Sigmoid colon (tissue), 7 donors: Measurements from ENCODE around the gene VPS18. TPM values are rescaled to one million over a fixed set of nuclear protein-coding genes. Genes with fewer than 3 reads are reported as not detected.

Experiments used
- DNase-seq: peaks from one replicate; pipeline ENCODE4 v3.0.0-alpha.2; 2019
- H3K27ac ChIP-seq, 4 donors: fragments of 200-600 bp; sonication (generic); one replicate each; pipeline ENCODE4 v1.5.1; 2016 to 2019; ENCODE audit warnings: mild to moderate bottlenecking in 1 of 4
- H3K27me3 ChIP-seq, 3 donors: fragments of 200-600 bp; sonication (generic); one replicate each; pipeline ENCODE4 v1.5.1; 2019; ENCODE audit warnings: mild to moderate bottlenecking in 1 of 3
- H3K36me3 ChIP-seq, 4 donors: fragments of 200-600 bp; sonication (generic); one replicate each; pipeline ENCODE4 v1.5.1; 2016 to 2019
- H3K4me1 ChIP-seq, 4 donors: fragments of 200-600 bp; sonication (generic); one replicate each; pipeline ENCODE4 v1.5.1; 2017 to 2019
- H3K4me3 ChIP-seq, 4 donors: fragments of 200-600 bp; sonication (generic); one replicate each; pipeline ENCODE4 v1.5.1; 2017 to 2019; ENCODE audit warnings: mild to moderate bottlenecking in 2 of 4, moderate library complexity in 1 of 4
- H3K9me3 ChIP-seq, 4 donors: fragments of 200-600 bp in 3 of 4; sonication (generic) in 3 of 4; one replicate each; pipeline versions ENCODE4 v1.5.1 to v1.6.1; 2013 to 2019
- EP300 ChIP-seq, 4 donors: sonication (generic); formaldehyde crosslinking; IDR thresholded peaks; one replicate each; pipeline ENCODE4 v1.6.1; 2017; ENCODE audit warnings: antibody characterized with exemption in 4 of 4
- POLR2A ChIP-seq, 2 donors: fragments of 450-650 bp; IDR thresholded peaks; one replicate each; pipeline ENCODE4 v1.6.1; 2016; ENCODE audit warnings: antibody characterized with exemption in 2 of 2, mild to moderate bottlenecking in 2 of 2, moderate library complexity in 2 of 2
- POLR2AphosphoS5 ChIP-seq, 4 donors: sonication (generic); formaldehyde crosslinking; IDR thresholded peaks; one replicate each; pipeline ENCODE4 v1.6.1; 2017; ENCODE audit warnings: antibody characterized with exemption in 4 of 4
- WGBS, 2 donors: extraction: QIAGEN DNeasy Blood & Tissue Kit; methylation state at CpG; one replicate each; pipeline ENCODE4 v1.1.7; 2013; 5-methylcytosine and 5-hydroxymethylcytosine counted together
- intact Hi-C: fragments of 100-400 bp; cut with DNase I; formaldehyde crosslinking; loops from one replicate; pipeline ENCODE4 v1.15.1; 2023
- polyA plus RNA-seq, 3 donors: library from polyadenylated mRNA; stranded (reverse); fragments of 200-250 nt; gene quantifications; one replicate each; pipeline ENCODE4 v1.2.3, GENCODE V29; 2013
- total RNA-seq, 4 donors: library from RNA; depleted of rRNA; stranded (reverse); fragments of >200 nt; gene quantifications; one replicate each; pipeline ENCODE4 v1.1.0, GENCODE V29; 2016
- TF ChIP-seq, protein P1 (sequence below), 4 experiments: fragments of 450-650 bp in 3 of 4; fragments of 200-600 bp in 1 of 4; IDR thresholded peaks; one replicate each; pipeline ENCODE4 v1.5.1; 2016 to 2019; ENCODE audit warnings: antibody characterized with exemption in 4 of 4, mild to moderate bottlenecking in 3 of 4, moderate library complexity in 2 of 4
- donor health status: healthy with polysubstance abuse.
- donor health status: Bipolar disorder and iron deficiency.
- donor health status: healthy.

The VPS18 gene
- total and polyA plus RNA-seq, 7 donors, result 4.8 to 19.6 (median 17.4) TPM

DNA sequence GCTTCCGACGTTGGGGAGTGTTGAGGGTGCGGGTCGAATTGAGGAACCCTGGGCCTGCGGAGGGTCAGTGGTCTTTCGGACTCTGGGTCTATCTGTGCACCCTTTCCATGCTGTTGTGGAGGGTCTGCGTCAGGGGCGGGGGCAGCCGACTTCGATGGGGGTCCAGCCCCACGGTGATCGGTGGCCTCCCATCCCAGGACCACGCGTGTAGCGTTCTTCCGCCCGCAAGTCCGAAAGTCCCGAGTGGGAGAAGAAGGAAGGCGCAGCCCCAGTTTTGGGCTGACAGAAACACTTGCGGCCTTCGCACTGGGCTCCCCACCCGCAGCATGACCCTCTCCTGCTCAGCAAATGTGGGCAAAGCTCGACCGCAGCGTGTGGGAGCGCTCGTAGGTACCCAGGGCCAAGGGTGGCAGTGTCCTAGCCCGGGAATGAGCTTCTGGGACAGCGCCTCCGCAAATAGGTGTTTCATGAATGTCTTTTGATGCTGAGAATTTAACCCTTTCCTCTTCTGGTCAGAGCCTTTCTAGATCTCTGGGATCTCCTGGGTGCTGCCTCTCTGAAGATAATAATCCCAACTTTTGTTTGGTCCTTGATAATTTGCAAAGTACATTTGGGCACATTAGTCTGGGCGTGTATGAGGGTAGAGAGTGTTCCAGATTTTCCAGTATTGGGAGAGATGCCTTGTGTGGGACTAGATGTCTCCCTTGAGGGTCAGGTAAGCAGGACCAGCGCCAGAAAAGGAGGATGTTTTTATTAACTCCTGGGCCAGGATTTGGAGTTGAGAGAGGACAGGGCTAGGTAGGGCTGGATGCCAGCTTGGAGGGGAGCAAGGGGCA, 32.6 kb downstream of the VPS18 start:
- H3K27me3 ChIP-seq, result peaks cover 64 to 68% (median 68%) of the 10 kb centered on the region in 3 donors
- DNase-seq, result no peak
- no peaks in the 10 kb centered on the region for H3K9me3 ChIP-seq
- H3K4me1 ChIP-seq, result peaks cover 0 to 58% (median 56%) of the 10 kb centered on the region in 4 donors
- WGBS, 2 donors, result 10 to 26% methylated on average over 33 of the region's 33 CpGs
- H3K4me3 ChIP-seq, result peak overlapping the region in 1 of 4 donors; percentile 30
- no peak overlapping the region for H3K27ac ChIP-seq
- no peaks in the 10 kb centered on the region for H3K36me3 ChIP-seq
- TF ChIP-seq POLR2A (IDR thresholded peaks at IDR 0.05) (no peak), EP300 (IDR thresholded peaks at IDR 0.05) (no peak), POLR2AphosphoS5 (IDR thresholded peaks at IDR 0.05) (no peak)
- TF ChIP-seq, protein P1, sequence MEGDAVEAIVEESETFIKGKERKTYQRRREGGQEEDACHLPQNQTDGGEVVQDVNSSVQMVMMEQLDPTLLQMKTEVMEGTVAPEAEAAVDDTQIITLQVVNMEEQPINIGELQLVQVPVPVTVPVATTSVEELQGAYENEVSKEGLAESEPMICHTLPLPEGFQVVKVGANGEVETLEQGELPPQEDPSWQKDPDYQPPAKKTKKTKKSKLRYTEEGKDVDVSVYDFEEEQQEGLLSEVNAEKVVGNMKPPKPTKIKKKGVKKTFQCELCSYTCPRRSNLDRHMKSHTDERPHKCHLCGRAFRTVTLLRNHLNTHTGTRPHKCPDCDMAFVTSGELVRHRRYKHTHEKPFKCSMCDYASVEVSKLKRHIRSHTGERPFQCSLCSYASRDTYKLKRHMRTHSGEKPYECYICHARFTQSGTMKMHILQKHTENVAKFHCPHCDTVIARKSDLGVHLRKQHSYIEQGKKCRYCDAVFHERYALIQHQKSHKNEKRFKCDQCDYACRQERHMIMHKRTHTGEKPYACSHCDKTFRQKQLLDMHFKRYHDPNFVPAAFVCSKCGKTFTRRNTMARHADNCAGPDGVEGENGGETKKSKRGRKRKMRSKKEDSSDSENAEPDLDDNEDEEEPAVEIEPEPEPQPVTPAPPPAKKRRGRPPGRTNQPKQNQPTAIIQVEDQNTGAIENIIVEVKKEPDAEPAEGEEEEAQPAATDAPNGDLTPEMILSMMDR (IDR thresholded peaks at IDR 0.05), result no peak
- intact Hi-C loops, result no loop called here

DNA sequence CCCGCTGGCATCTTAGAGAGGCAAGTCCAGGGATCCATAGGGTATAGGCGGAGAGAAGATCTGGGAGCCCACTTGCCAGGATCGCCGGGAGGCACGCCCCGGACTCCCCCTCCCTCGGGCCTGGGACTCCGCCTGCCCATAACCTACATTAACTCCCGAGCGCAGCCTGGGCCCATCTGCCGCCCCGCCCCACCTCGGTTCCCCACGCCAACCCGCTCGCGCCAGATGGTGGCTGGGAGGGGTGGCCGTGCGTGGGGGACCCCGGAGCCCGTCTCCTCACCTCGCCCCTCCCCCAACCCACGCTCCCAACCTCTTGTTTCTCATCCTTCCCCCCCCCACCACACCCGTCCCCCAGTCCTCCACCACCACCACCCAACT, 33.2 kb downstream of the VPS18 start:
- H3K4me1 ChIP-seq, result peaks cover 0 to 58% (median 56%) of the 10 kb centered on the region in 4 donors
- H3K27ac ChIP-seq, result no peak overlapping the region
- 2 to 8% methylated on average over 24 of the region's 24 CpGs for WGBS, 2 donors
- TF ChIP-seq, protein P1 (IDR thresholded peaks at IDR 0.05), result no peak
- TF ChIP-seq POLR2AphosphoS5 (IDR thresholded peaks at IDR 0.05) (no peak), POLR2A (IDR thresholded peaks at IDR 0.05) (no peak), EP300 (IDR thresholded peaks at IDR 0.05) (no peak)
- DNase-seq, result no peak
- H3K36me3 ChIP-seq, result no peaks in the 10 kb centered on the region
- peak overlapping the region in 2 of 4 donors; percentile 51 to 52 for H3K4me3 ChIP-seq
- no peaks in the 10 kb centered on the region for H3K9me3 ChIP-seq
- intact Hi-C loops, result no loop called here
- H3K27me3 ChIP-seq, result peaks cover 66 to 74% (median 74%) of the 10 kb centered on the region in 3 donors

DNA sequence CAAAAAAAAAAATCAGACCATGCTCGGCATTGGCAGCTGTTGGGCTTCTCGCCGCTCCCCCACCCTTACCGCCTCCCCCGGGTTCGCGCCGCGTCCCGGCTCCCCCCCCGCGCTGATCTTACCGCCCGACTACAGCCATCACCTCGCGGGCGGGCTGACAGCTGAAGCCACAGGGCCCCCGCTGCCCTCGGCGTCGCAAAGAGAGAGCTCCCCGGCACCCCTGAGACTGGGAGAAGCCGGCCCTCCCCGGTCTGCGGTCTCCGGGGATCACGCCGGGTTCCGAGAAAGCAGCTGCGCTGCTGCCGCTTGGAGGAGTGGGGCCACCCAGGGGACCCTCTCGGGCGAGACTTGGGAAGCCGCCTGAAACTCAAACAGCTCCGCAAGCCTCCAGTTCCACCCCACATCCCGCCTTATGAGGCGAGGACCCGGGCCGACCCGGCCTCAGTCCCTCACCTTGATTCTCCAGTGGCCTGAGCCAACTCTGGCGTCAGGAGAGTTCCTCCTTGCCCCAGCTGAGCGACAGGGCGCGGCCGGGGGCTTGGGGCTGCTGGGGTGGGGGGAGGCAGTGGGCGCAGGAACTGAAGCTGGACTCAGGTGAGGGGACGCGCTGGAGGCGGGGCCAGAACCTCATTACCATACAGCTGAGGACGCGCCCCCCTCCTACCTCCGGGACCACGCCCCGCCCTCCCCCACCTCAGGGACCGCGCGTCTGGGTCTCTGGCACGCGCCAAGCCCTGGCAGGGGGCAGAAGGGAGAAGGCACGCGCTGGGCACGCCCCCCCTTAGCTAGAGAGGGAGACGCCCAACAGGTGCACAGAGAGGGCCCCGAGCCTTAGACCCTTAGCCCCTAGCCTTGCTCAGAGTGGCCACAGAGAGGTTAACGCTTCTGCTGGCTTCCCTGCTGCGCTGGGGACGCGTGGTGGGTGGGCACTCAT, 33.9 kb downstream of the VPS18 start:
- intact Hi-C loops, result no loop called here
- H3K27ac ChIP-seq, result peak overlapping the region in 1 of 4 donors; percentile 23
- H3K27me3 ChIP-seq, result peaks cover 66 to 81% (median 80%) of the 10 kb centered on the region in 3 donors
- peaks cover 0 to 58% (median 56%) of the 10 kb centered on the region in 4 donors for H3K4me1 ChIP-seq
- WGBS, 2 donors, result 1% methylated on average over 68 of the region's 68 CpGs
- TF ChIP-seq POLR2A (IDR thresholded peaks at IDR 0.05), result no peak
- TF ChIP-seq POLR2AphosphoS5 (IDR thresholded peaks at IDR 0.05), result no peak
- no peak for TF ChIP-seq EP300 (IDR thresholded peaks at IDR 0.05)
- TF ChIP-seq, protein P1 (IDR thresholded peaks at IDR 0.05), result no peak
- DNase-seq, result no peak
- H3K36me3 ChIP-seq, result no peaks in the 10 kb centered on the region
- no peaks in the 10 kb centered on the region for H3K9me3 ChIP-seq
- H3K4me3 ChIP-seq, result peak overlapping the region in 3 of 4 donors; percentile 46 to 52 (median 51)

DNA sequence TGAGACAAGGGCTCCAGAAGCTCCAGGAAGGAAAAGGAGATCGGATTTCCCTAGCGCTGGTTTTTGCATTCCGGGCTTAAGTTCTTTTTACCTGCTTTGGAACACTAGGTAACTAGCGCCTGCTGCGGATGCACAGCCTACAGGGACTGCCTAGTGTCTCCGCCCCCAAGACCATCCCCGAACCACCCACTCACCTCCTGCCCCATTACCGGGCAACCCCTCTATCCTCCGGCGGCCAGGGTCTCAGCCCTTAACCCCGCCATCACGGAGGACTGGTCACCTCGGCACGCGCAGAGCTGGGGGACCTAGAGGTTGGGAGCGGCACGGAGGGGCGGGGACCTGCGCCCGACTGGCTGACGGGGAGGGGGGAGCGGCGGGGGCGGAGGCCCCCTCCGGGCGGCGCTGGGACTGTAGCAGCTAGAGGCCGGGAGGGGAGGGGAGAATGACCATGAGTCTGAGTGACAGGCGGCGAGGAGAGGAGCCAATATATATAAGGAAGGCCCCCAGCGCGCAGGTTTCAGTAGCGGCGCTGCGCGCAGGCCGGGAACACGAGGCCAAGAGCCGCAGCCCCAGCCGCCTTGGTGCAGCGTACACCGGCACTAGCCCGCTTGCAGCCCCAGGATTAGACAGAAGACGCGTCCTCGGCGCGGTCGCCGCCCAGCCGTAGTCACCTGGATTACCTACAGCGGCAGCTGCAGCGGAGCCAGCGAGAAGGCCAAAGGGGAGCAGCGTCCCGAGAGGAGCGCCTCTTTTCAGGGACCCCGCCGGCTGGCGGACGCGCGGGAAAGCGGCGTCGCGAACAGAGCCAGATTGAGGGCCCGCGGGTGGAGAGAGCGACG, 34.8 kb downstream of the VPS18 start, which contains the start of gene DLL4:
DLL4 (plus strand) TSS at position 520 of the 839 bp plus-strand sequence. CDS start 329 bp downstream, outside the sequence.
- intact Hi-C loops, result no loop called here
- DNase-seq, result no peak
- 1% methylated on average over 71 of the region's 71 CpGs for WGBS, 2 donors
- H3K9me3 ChIP-seq, result no peaks in the 10 kb centered on the region
- no peaks in the 10 kb centered on the region for H3K36me3 ChIP-seq
- H3K4me1 ChIP-seq, result peaks cover 0 to 58% (median 56%) of the 10 kb centered on the region in 4 donors
- H3K27me3 ChIP-seq, result peaks cover 66 to 86% (median 84%) of the 10 kb centered on the region in 3 donors
- TF ChIP-seq POLR2AphosphoS5 (IDR thresholded peaks at IDR 0.05), result peak; percentile 36 to 80 (median 76)
- peak in 1 of 2 donors; percentile 77 for TF ChIP-seq POLR2A (IDR thresholded peaks at IDR 0.05)
- TF ChIP-seq, protein P1 (IDR thresholded peaks at IDR 0.05), result no peak
- TF ChIP-seq EP300 (IDR thresholded peaks at IDR 0.05), result no peak
- H3K27ac ChIP-seq, result peak within 1 kb of the TSS in 3 of 4 donors; percentile 34 to 47 (median 40)
- peak within 1 kb of the TSS; percentile 17 to 52 (median 48) for H3K4me3 ChIP-seq
